ENCODE data around the gene KIRREL3.

The KIRREL3 gene

DNA sequence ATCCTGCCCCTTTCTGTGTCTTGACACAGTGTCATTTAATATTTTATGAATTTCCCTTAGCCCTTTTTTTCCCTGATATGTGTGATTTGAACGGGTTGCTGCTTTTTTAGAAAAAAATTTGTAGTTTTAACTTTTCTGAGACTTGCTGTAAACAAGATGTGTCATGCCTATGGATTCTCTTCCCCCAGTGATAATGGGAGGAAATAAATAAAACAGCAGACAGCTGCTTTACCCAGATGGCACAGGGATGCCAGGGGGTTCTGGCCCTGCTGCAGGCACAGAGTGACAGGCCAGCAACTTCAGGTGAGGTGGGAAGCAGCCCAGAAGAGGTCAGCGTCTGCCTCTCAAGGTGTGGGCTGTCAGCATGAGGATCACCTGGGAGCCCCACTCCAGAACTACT, 266.9 kb downstream of the KIRREL3 start:
- no peak for DNase-seq

DNA sequence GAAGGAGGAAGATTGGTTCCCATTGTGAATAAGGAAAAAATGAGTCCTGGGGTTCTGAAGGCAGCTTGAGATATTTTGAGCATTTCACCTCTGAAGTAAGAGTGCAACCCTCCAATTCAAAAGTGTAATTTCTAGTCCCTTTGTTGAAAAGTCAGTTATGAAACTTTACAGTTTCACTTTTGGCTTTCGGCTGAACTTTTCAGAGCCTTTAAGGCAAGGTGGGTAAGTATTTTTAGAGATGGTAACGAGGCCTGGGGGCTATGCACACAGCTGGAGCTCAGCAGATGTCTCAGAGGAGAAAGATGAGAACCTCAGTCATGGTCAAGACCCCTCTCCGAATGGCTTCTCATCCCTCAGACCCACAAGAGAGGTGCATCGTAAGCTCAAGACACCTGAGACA, 267.6 kb downstream of the KIRREL3 start:
- no peak for DNase-seq

DNA sequence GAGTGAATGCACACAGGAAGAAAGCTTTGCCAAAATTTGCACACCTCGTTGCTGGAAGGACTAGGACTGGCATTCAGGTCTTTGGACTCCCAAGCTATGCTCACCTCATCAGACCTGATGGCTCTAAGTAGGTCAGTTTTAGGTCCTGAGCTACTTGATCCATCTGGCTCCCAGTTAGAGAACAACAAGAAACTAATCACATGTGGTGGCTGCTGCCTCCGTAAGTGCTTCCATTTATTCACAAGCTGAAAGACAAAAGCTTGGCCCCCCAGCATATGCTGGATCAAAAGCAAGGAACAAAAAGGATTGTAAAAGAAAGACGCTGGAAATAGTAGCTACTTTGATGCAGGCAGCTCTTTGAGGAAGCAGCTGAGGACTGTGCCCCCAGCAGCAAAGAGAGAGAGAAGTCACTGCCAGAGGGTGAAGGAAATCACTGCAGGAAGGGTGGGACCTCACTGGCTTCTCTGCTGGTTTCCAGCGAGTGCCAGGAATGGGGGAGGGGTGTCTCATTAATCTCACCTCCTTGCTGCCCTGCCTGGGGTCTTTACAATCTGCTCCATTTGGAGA, 268.9 kb downstream of the KIRREL3 start:
- no peak for DNase-seq

DNA sequence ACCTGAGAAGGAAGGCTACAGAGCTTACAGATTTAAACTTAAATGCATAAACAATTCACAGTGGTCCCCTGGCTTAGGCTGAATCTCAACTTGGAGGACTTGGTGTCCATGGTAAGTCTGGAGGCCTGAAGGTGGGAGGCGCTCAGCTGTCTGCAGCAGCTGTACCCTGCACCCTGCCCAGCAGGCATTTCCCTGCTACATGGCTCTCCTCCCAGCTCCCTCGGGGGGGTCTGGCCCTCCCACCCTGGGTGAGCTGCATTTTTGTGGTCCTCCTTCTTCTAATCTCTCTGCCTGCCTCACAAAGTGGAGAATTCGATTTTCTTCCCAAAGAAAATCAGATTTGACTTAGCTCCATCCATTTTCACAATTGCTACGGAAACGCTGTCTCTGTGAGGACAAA, 273.2 kb downstream of the KIRREL3 start:
- no peak for DNase-seq

DNA sequence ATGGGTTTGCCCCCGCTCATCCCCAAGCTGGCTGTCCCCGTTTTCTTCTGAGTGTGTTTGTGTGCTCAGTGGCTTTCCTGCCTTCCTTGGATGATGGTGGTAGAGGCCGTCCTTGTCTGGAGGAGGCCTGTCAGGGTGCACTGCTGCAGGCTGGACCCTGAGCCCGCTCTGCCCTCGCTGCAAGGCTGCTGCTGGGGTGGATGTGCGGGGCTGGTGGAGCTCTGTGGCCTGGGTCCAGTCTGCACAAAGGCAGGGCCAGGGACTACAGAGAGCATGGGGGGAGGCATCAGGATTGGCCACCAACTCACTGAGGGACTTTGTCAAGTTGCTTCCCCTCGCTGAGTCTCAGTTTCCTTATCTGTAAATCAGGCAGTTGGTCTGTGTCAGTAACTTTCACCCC, 275.0 kb downstream of the KIRREL3 start:
- no peak for DNase-seq

DNA sequence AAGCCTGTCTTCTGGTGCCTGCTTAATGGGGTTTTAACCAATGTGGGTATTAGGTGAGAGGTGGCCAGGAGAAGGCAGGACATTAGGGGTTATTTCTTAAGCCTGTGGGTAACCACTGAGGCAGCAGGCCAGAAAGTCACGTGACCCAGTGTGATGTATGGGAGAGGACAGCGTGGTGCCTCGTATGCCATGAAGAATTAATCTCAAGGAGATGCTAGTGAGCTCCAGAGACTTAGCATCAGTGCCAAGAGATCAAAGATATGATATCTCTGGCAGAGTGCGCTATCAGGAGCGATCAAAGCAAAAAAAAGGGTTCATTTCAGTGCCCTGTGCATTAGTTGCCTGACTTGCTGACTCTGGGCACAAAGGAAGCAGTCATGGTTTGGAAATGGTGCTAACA, 275.5 kb downstream of the KIRREL3 start:
- no peak for DNase-seq

DNA sequence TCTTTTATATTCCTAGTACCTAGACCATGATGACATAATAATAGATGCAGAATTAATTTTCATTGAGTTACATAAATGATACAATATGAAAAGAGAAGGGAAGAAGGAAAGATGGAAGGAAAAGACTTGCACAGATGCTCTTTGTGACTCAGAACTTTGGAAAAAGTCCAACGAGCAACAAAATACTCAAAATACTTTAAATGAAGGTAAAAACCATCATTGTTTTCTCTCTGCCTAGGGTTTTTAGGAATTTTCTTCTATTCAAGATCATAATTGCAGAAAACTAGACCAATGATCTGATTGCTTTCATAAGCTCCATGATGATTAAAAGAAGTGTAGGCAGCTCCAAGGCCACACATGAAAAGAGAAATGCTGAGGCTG, 276.9 kb downstream of the KIRREL3 start:
- DNase-seq, result no peak

DNA sequence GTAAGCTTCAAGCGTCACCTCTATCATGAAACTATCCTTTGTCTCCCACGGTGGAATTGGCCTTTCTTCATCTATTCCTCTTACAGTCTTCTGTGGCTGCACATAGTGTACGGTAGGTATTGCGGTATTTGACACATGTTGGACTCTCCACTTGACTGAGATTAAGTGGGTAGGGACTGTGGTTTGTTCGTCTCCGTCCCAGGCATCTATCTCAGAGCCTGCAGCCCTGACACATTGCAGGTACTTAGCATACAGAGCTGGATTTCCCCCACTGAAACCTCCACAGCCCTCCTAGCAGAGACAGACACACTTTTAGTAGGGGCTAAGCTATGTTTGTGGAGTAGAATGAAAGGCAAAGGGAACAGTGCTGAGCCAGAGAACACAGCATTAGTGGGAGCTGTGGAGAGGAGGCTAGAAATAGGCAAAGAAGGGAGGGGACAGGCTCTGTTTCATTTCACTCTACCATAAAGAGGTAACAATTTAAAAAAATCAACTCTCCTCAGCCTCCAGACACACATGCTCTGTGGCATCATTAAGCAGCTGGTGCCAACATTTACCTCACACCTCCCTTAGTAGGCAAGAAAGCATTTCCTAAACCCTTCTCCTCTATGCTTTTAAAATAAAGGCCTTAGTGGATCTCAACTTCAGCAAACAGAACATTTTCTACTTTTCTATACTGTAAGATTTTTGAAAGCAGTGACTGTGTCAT, 277.5 kb downstream of the KIRREL3 start:
- DNase-seq, result no peak

DNA sequence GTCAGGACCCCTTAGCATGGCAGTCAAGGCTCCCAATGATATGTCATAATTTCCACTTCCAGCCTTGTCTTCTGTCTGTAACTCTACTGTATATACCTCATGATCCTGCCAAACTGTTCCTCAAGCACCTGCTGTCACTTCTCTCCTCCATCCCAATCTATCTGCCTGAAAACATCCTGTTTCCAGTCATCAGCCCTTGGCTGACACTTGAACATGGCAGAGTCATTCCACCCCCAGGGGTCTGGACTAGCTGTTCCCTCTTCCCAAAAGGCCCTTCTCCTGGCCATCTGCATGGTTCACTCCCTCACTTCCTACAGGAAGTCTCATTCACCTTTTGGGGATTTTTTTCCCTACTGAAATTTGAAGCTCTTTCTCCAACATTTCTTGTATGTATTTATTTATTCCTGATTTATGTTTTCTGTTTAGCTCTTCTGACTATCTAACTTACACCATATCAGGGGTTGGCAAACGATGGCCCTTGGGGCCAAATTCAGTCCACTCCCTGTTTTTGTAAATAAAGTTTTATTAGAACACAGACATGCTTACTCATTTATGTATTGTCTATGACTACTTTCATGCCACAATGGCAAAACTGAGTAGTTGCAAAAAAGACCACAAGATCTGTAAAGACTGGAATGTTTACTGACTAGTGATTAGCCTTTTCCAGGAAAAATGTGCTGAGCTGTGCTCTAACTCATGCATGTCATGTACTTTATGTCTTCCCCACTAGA, 278.4 kb downstream of the KIRREL3 start:
- DNase-seq, result no peak

DNA sequence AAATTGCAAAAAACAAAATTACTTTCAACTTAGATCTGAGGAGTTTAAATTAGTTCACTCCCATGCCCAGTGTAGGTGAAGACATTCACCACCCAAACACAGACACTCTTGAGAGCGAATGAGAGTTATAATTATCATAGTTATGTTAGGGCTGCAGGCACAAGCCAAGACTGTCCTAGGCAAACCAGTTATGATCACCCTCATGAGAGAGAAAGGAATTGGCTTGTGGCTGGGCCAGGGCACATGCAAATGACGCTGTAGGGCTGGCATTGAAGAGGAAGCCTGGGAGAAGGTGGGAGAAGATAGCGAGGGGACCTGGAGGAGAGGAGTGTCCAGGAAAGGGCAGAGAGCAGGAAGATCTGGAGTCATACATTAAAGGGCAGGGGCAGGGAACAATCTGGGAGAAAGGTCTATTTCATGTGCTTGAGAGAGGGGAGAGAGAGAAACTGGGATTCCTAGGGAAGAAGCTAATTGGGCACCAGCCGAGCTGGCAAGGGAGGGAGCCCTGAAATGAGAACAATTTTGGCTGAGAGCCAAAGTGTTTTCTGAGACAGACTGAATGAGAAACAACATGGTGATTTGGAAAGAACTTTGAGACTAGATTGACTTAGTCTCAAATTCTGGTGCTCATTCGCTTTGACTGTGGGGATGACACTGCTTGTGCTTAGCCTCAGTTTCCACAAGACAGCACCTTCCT, 279.9 kb downstream of the KIRREL3 start:
- DNase-seq, result no peak

DNA sequence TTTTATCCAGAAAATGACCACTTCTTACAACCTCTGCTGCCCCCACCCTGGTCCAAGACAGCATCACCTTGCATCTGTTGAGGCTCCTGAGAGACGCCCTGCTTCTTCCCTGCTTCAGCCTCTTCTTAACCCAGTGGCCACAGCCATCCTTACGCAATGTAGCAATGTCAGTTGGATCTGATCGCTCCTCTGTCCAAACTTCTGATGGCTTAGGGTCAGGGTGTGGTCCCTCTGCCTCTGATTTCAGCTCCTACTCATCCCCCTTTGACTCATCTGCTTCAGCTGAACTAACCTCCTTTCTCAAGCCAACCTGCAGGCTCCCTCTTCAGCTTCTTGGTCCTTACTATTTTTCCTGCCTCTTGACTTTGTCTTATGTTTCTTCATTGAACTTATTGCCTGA, 280.8 kb downstream of the KIRREL3 start:
- DNase-seq, result no peak

DNA sequence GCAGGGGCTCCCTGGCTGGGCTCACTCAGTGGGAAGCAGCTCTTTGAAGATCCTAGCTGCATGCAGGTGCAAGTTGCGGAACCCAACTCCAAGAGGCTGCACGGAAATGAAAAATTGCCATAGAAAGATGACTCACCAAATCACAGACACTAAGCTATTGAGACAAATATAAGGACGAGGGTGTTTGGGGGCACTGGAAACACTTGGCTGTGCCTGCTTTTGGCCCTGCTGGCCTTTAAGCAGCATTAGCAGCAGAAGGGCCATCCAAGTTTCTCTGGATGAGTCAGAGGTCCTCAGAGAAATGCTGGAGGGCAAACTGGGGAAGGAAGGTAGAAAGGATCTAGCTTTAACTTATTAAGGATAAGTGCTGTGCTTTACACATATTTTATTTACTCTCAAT, 282.3 kb downstream of the KIRREL3 start:
- no peak for DNase-seq

DNA sequence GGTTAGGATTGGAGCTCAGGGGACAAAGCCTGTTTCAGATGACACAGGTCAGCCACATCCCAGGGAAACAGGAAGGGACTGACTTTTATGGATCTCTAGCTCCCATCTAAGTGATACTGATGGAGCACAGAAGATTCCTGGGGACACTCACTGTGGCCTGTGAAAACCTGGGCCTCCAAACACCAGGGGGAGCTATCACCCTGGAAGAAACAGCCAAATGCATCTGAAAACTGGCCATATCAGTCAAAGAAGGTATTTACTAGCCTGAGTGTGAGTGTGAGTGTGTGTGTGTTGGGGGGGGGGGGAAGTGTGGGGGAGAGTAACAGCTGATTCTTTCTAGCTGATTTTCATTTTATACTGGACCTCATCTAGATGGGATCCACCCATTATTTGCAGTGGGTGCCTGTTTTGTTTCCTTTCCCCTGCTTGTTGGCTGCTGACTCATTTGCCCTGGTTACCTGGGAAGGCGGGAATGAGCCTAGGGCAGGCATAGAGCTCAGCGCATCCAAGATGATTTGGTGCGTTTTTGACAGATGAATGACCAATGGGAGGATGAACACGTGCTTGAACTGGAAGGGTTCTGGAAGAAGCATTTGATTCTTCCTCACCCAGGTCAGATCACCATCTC, 284.0 kb downstream of the KIRREL3 start:
- peak in 2 of 5 experiments; percentile 11 to 38 for DNase-seq

DNA sequence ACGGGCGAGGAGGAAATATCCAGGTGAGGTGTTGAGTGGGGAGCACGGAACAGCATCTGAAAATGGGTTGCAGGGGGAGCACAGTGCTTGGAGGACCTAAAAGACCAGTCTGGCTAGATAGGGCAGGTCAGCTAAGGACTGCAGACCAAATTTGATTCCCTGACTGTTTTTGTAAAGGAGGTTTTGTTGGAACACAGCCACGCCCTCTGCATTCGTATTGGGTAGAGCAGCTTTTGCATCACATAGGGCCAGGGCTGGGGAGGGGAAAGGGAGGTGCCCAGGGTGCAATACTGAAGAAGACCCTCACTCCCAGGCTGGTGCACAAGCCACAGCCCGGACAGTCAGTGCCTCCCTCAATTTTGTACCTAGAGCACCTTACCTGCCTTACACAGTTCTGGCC, 286.8 kb downstream of the KIRREL3 start:
- no peak for DNase-seq

DNA sequence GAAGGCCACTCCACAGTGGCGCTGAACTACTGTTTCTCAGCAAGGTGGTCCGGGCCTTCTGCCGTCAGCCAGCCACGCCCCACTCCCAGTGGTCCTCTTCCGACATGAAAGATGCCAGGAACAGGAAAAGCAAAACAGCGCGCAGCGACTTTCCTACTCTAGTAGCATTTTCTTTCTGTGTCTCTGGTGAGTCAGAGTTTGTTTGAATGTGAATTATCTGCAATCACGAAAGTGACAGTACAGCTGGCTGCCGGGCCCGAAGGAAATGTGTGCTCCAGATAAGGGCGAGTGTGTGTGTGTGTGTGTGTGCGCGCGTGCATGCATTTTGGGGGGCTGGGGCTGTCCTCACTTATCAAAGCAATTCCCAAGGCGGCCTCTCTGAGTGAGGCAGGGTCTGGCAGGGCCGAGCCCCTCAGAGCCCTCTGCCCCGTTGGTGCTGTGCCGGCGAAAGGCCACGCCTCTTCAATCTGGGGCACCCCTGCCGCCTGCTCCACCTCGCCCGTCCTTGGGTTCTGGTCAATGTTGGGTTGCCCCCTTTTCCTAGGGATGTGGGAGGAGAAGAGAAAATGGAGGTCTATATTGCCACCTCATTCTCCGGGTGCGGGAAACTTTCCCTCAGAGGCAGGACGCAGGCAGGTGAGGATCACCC, 288.5 kb downstream of the KIRREL3 start:
- peak in 1 of 5 experiments; percentile 7 for DNase-seq

DNA sequence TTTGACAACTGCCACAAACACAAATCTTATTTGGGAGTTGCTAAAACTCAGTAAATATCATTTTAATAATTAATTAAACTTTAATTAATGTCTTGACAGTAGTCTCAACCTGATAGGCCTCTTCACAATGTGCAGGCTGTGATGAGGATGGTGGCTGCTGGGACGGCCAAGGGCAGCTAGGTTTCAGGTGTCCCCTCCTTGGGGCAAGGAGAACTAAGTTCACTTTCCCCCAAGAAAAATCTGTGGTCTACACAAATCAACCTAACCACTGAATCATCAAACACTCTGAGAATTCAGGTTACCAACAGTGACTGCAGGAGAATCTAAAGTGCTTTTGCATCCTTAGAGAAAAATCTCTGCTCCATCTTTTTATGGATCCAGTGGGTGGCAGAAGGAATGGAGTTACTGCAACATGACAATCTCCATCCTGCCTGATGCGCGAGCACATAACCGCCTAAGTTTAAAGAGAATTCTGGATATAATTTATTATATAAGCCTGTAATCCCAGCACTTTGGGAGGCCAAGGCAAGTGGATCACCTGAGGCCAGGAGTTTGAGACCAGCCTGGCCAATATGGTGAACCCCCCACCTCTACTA, 289.7 kb downstream of the KIRREL3 start:
- DNase-seq, result no peak

DNA sequence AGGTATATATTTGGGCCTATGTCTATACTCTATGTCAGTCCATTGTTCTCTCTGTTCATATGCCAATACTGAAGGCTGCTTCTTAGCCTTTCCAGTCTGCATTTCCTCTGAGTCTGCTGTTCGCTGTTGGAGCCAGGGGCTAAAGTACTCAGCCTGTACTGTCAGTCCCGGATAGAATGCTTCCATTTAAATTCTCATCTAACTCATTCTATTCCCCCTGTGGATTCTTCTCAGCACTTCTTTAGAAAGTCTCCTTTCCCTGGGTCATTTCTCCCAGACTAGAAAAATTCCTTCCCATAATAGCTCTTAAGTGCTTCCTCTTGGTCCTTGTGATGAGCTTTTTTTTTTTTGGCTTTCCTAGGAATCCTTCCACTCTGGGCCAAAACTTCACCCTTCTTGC, 293.1 kb downstream of the KIRREL3 start:
- DNase-seq, result no peak

DNA sequence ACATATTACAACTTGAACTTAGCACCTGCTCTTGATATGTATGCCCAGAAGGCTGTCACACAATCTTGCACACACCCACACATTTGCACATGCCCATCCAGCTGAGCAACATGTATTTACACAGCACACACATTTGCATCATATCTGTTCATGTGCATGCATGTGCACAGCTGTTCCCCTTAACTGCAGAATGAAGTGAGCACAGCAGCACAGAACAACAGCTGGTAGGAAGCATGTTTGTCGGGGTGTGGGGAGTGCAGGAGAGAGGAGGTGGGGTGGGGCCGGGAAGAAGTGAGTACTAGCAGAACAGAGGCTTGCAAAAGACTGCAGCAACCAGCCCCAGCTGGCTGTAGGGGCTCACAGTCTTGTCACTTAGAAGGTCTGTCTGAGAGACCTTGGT, 296.5 kb downstream of the KIRREL3 start:
- no peak for DNase-seq

DNA sequence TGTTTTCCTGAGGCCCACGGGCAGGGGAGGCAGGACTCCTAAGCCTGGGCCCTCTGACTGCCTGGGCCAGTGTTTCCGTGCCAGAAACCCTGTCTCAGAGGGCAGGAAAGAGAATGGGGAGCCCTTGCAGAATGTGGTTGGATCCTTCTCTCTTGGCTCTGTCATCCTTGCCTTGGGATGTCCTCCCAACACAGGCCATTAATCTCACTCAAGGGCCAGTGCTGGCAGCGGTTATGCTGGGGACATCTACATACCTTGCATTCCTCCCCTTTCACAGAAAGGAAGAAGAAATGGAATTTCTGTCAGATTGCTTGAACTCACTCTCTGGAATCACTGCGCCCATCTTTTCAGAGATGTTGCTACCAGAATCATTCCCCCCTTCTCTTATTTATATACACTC, 296.9 kb downstream of the KIRREL3 start:
- DNase-seq, result no peak

DNA sequence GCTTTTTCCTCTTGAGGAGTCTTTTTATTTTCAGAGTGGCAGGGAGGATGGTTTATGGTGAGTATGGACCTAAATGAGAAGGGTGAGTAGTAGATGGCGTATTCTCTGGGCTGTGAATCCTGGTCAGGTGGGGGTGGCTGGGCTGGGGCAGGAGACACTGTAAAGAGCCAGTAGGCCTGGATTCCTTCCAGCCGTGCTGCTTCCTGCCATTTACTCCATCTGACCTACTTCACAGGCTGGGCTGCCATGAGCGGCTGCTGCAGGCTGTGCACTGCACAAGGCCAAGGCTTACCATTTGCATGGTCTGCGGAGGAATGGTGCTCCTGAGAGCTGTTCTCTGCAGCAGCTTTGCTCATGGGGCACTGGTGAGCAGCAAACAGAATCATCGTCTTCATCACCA, 297.6 kb downstream of the KIRREL3 start:
- DNase-seq, result no peak

DNA sequence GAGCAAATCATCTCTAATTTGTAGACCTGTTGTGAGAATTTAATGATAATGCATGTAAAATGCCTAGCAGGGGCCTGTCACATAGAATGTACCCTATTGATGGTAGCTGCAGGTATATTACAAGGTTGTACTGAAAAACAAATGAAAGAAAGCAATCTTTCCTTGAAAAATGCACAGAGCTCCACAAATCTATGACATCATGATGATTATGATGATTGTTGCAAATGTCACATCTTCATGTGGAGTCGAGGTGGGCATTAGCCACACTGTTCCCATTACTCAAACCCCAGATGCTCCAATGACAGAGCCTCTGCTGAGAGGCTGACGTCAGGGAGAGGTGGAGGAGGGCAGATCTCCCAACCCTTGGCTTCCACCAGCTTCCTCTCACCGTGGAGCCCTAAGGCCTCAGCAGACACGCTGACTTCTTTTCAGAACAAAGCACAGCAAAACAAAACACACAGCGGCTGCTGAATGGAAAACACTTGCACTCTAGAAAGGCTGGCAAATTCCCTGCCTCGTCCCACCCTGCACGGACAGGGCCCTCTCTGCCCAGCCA, 298.3 kb downstream of the KIRREL3 start:
- no peak for DNase-seq

DNA sequence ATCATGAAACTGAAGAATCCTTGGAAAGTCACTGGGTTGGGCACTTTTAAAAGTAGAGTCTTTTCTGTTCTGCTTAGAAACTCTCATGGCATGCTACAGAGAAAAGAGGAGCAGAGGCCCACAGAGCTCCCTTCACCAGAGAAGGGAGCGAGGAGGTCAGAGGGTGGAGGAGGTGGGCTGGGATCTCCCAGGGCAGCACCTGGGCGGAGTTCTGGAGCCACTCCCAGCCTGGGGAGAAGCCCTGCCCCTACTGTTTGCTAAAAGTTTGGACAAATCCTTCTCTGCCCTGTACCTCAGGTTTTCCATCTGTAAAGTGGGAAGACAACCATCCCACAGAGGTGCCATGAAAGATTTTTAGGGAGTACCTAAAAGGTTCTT, 299.1 kb downstream of the KIRREL3 start:
- DNase-seq, result no peak

Measured in T-helper 2 cell (primary cell).